HFFc6 (cell line): ENCODE data around the gene ARMS2. TPM values are rescaled to one million over a fixed set of nuclear protein-coding genes. Genes with fewer than 3 reads are reported as not detected.

Experiments used
- DNase-seq: peaks from one replicate; pipeline ENCODE4 v3.0.0-alpha.2; 2018
- H3K27ac Mint-ChIP-seq: 2 replicates; pipeline ENCODE4 v1.8.0; 2020; ENCODE audit warnings: mild to moderate bottlenecking, mixed read lengths
- H3K27me3 Mint-ChIP-seq: 2 replicates; pipeline ENCODE4 v1.8.0; 2021; ENCODE audit warnings: mild to moderate bottlenecking, moderate library complexity, mixed read lengths; ENCODE audit not compliant: insufficient read depth
- H3K36me3 Mint-ChIP-seq: 2 replicates; pipeline ENCODE4 v1.8.0; 2021; ENCODE audit warnings: low read depth, mixed read lengths
- H3K4me1 Mint-ChIP-seq: 2 replicates; pipeline ENCODE4 v1.8.0; 2020; ENCODE audit warnings: low read depth, mixed read lengths
- H3K4me3 Mint-ChIP-seq: 2 replicates; pipeline ENCODE4 v1.8.0; 2020; ENCODE audit warnings: mild to moderate bottlenecking, moderate library complexity, mixed read lengths
- H3K9me3 Mint-ChIP-seq: 2 replicates; pipeline ENCODE4 v1.8.0; 2020; ENCODE audit warnings: mild to moderate bottlenecking, mixed read lengths
- CTCF ChIP-seq: fragments of 200-600 bp; sonication (generic); IDR thresholded peaks from 2 replicates; pipeline ENCODE4 v1.5.0; 2021; ENCODE audit warnings: antibody characterized with exemption, mild to moderate bottlenecking
- total RNA-seq, 6 experiments: library from RNA; stranded (reverse); fragmentation: NEBNext Ultra II Directional; extraction: Animal tissue kit (Norgen Biotek cat#: 25700); gene quantifications; 2 replicates in 1 of 6; 3 replicates in 5 of 6; pipeline ENCODE4 v1.2.3, GENCODE V29; 2021

ARMS2 gene
- total RNA-seq, 6 experiments from 2014 or later, result not detected

- H3K27ac Mint-ChIP-seq, result no peak overlapping the region
- no peak for TF ChIP-seq CTCF
- H3K4me3 Mint-ChIP-seq, result no peak overlapping the region
- no peak for DNase-seq
- no peaks in the 10 kb centered on the region; the same call in 1 of the 2 replicates for H3K27me3 Mint-ChIP-seq
- H3K4me1 Mint-ChIP-seq, result peaks cover 18% of the 10 kb centered on the region
- H3K36me3 Mint-ChIP-seq, result no peaks in the 10 kb centered on the region
- H3K9me3 Mint-ChIP-seq, result no peaks in the 10 kb centered on the region
These were observed 9.0 kb upstream of the ARMS2 start for GRCh38 chr10:122445469-122445868.

GRCh38 chr10:122445904-122446303 is 8.5 kb upstream of the ARMS2 start:
- H3K4me3 Mint-ChIP-seq, result no peak overlapping the region
- no peak for TF ChIP-seq CTCF
- no peaks in the 10 kb centered on the region; the same call in none of the 2 replicates for H3K27me3 Mint-ChIP-seq
- peaks cover 22% of the 10 kb centered on the region for H3K4me1 Mint-ChIP-seq
- no peak for DNase-seq
- H3K36me3 Mint-ChIP-seq, result no peaks in the 10 kb centered on the region
- H3K9me3 Mint-ChIP-seq, result no peaks in the 10 kb centered on the region
- no peak overlapping the region for H3K27ac Mint-ChIP-seq

GRCh38 chr10:122446668-122447423 is 7.6 kb upstream of the ARMS2 start:
- H3K4me1 Mint-ChIP-seq, result peaks cover 20% of the 10 kb centered on the region
- H3K36me3 Mint-ChIP-seq, result no peaks in the 10 kb centered on the region
- H3K27me3 Mint-ChIP-seq, result no peaks in the 10 kb centered on the region; the same call in none of the 2 replicates
- DNase-seq, result no peak
- H3K27ac Mint-ChIP-seq, result no peak overlapping the region
- no peaks in the 10 kb centered on the region for H3K9me3 Mint-ChIP-seq
- H3K4me3 Mint-ChIP-seq, result no peak overlapping the region
- no peak for TF ChIP-seq CTCF

DNA sequence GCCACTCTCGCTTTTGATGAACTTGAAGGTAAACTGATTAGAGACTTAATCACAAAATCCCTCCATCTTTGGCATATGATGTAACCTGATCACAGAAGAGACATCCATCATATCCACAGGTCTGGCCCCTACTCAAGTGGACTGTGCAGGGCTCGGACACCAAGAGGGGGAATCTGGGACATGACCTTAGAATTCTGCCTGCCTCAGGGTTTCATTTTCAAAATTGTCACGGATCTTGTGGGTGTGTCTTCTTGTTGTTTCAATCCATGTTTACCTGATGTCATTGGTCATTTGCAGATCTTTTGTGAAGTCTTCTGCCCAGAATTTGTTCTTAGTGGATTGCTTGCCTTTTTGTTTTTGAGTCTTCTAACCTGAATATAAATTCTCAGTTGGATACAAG is 5.9 kb upstream of the ARMS2 start:
- no peaks in the 10 kb centered on the region for H3K36me3 Mint-ChIP-seq
- peaks cover 13% of the 10 kb centered on the region for H3K4me1 Mint-ChIP-seq
- DNase-seq, result no peak
- H3K27ac Mint-ChIP-seq, result no peak overlapping the region
- TF ChIP-seq CTCF, result no peak
- no peaks in the 10 kb centered on the region for H3K9me3 Mint-ChIP-seq
- H3K4me3 Mint-ChIP-seq, result no peak overlapping the region
- no peaks in the 10 kb centered on the region; the same call in none of the 2 replicates for H3K27me3 Mint-ChIP-seq

GRCh38 chr10:122449153-122449552 is 5.3 kb upstream of the ARMS2 start:
- no peaks in the 10 kb centered on the region for H3K36me3 Mint-ChIP-seq
- no peaks in the 10 kb centered on the region for H3K9me3 Mint-ChIP-seq
- no peak overlapping the region for H3K27ac Mint-ChIP-seq
- H3K4me1 Mint-ChIP-seq, result peaks cover 13% of the 10 kb centered on the region
- no peak for TF ChIP-seq CTCF
- DNase-seq, result no peak
- H3K27me3 Mint-ChIP-seq, result peaks cover 1% of the 10 kb centered on the region
- no peak overlapping the region for H3K4me3 Mint-ChIP-seq
